Activated T-cell treated with anti-CD3 and anti-CD28 coated beads, Interleukin-2, amount 50 U/mL, for 24 hours (primary cell): ENCODE results near the gene AVEN.
"Not testable (repeated sequence)": the region's sequence is repeated elsewhere in the genome, so short reads cannot be mapped to it uniquely, and the experiment has no call there.

Experiments
- DNase-seq: peaks from one replicate; pipeline ENCODE4 v3.0.0-alpha.2; 2020
- H3K27ac Mint-ChIP-seq: 2 replicates; pipeline ENCODE4 v1.8.0; 2020; ENCODE audit warnings: mild to moderate bottlenecking, mixed read lengths
- H3K27me3 Mint-ChIP-seq: 2 replicates; pipeline ENCODE4 v1.8.0; 2020; ENCODE audit warnings: mixed read lengths
- H3K36me3 Mint-ChIP-seq: 2 replicates; pipeline ENCODE4 v1.8.0; 2020; ENCODE audit warnings: low read depth, mixed read lengths
- H3K4me1 Mint-ChIP-seq: 2 replicates; pipeline ENCODE4 v1.8.0; 2020; ENCODE audit warnings: low read depth, mixed read lengths
- H3K4me3 Mint-ChIP-seq: 2 replicates; pipeline ENCODE4 v1.8.0; 2020; ENCODE audit warnings: mild to moderate bottlenecking, moderate library complexity, mixed read lengths
- H3K9me3 Mint-ChIP-seq: 2 replicates; pipeline ENCODE4 v1.8.0; 2020; ENCODE audit warnings: mixed read lengths

The AVEN gene

DNA sequence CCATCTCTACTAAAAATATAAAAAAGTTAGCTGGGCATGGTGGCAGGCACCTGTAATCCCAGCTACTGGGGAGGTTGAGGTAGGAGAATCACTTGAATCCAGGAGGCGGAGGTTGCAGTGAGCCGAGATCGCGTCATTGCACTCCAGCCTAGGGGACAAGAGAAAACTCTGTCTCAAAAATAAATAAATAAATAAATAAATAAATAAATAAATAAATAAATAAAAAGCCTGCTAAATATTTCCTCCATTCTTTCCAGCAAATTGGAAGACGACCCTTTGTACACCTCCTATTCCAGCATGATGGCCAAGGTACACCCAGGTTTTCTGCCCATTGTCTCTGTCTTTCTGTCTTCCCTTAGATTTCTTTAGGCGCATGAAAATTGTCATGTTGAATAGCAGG is 219.5 kb downstream of the AVEN start:
- not testable (repeated sequence) for H3K4me3 Mint-ChIP-seq, DNase-seq, H3K27ac Mint-ChIP-seq, H3K4me1 Mint-ChIP-seq, H3K9me3 Mint-ChIP-seq, H3K27me3 Mint-ChIP-seq, H3K36me3 Mint-ChIP-seq
